Liver (tissue), 9 donors: Measurements from ENCODE around the gene ADORA2A. TPM values are rescaled to one million over a fixed set of nuclear protein-coding genes. Genes with fewer than 3 reads are reported as not detected.

Experiments used
- DNase-seq: peaks from one replicate; pipeline ENCODE4 v3.0.0-alpha.2; 2017; ENCODE audit warnings: low spot score
- H3K27ac ChIP-seq, 2 donors: one replicate each; pipeline ENCODE4 v1.7.0; 2013; ENCODE audit warnings: inconsistent platforms in 2 of 2, low read length in 2 of 2, control low read depth in 1 of 2, low read depth in 1 of 2, mild to moderate bottlenecking in 1 of 2
- H3K27me3 ChIP-seq, 4 donors: one replicate each; pipeline versions ENCODE4 v1.6.1 to v1.7.0; 2013; ENCODE audit warnings: low read length in 3 of 4, inconsistent platforms in 1 of 4, mild to moderate bottlenecking in 1 of 4, moderate library complexity in 1 of 4; ENCODE audit not compliant: control insufficient read depth in 4 of 4, insufficient read depth in 4 of 4
- H3K36me3 ChIP-seq, 4 donors: one replicate each; pipeline versions ENCODE4 v1.6.1 to v1.7.0; 2013; ENCODE audit warnings: low read length in 3 of 4, mild to moderate bottlenecking in 3 of 4, low read depth in 1 of 4, moderate library complexity in 1 of 4; ENCODE audit not compliant: control insufficient read depth in 4 of 4, insufficient read depth in 3 of 4
- H3K4me1 ChIP-seq, 4 donors: one replicate each; pipeline versions ENCODE4 v1.6.1 to v1.7.0; 2013; ENCODE audit warnings: low read length in 3 of 4, mild to moderate bottlenecking in 3 of 4, moderate library complexity in 1 of 4; ENCODE audit not compliant: control insufficient read depth in 4 of 4, insufficient read depth in 4 of 4
- H3K4me3 ChIP-seq, 3 donors: one replicate each; pipeline versions ENCODE4 v1.6.1 to v1.7.0; 2013; ENCODE audit warnings: low read length in 3 of 3, control low read depth in 1 of 3, low read depth in 1 of 3, mild to moderate bottlenecking in 1 of 3
- H3K9ac ChIP-seq, 2 donors: one replicate each; pipeline ENCODE4 v1.7.0; 2013; ENCODE audit warnings: low read length in 2 of 2, mild to moderate bottlenecking in 2 of 2, moderate library complexity in 2 of 2, control low read depth in 1 of 2, low read depth in 1 of 2
- H3K9me3 ChIP-seq, 4 donors: one replicate each; pipeline versions ENCODE4 v1.6.1 to v1.7.0; 2013; ENCODE audit warnings: low read length in 3 of 4; ENCODE audit not compliant: control insufficient read depth in 4 of 4
- EGR1 ChIP-seq, 2 donors: IDR thresholded peaks; 2 replicates each; pipeline ENCODE4 v1.6.1; 2016 to 2018; ENCODE audit warnings: antibody characterized with exemption in 2 of 2, low read depth in 2 of 2
- FOXA1 ChIP-seq: IDR thresholded peaks from 2 replicates; pipeline ENCODE4 v1.6.1; 2016; ENCODE audit warnings: antibody characterized with exemption
- GABPA ChIP-seq, 2 donors: IDR thresholded peaks in 1 of 2; conservative IDR thresholded peaks in 1 of 2; 2 replicates each; pipeline ENCODE4 v1.6.1; 2016; ENCODE audit warnings: antibody characterized with exemption in 2 of 2, mild to moderate bottlenecking in 1 of 2, moderate library complexity in 1 of 2
- HNF4A ChIP-seq, 2 donors: conservative IDR thresholded peaks; 2 replicates each; pipeline ENCODE4 v1.6.1; 2016; ENCODE audit warnings: antibody characterized with exemption in 2 of 2, mild to moderate bottlenecking in 2 of 2
- JUND ChIP-seq, 2 donors: IDR thresholded peaks; 2 replicates each; pipeline ENCODE4 v1.6.1; 2016; ENCODE audit warnings: antibody characterized with exemption in 2 of 2
- RXRA ChIP-seq, 2 donors: IDR thresholded peaks; 2 replicates each; pipeline ENCODE4 v1.6.1; 2017 to 2018; ENCODE audit warnings: antibody characterized with exemption in 2 of 2, mild to moderate bottlenecking in 1 of 2
- SP1 ChIP-seq: IDR thresholded peaks from 2 replicates; pipeline ENCODE4 v1.6.1; 2018; ENCODE audit warnings: antibody characterized with exemption, mild to moderate bottlenecking
- TAF1 ChIP-seq: conservative IDR thresholded peaks from 2 replicates; pipeline ENCODE4 v1.6.1; 2016; ENCODE audit warnings: antibody characterized with exemption, mild to moderate bottlenecking
- WGBS: extraction: QIAGEN DNeasy Blood & Tissue Kit; methylation state at CpG from one replicate; pipeline ENCODE4 v1.1.7; 2013; 5-methylcytosine and 5-hydroxymethylcytosine counted together
- polyA plus RNA-seq, 2 donors: library from polyadenylated mRNA; stranded (reverse) in 1 of 2; unstranded in 1 of 2; fragments of 200-250 nt in 1 of 2; fragments of >200 nt in 1 of 2; fragmentation: Nextera tagmentation in 1 of 2; extraction: Ambion mirVana in 1 of 2; gene quantifications; one replicate each; pipeline versions ENCODE4 v1.2.1 to v1.2.3, GENCODE V29; 2013 to 2015
- total RNA-seq, 2 donors: library from RNA; depleted of rRNA; stranded (reverse); fragments of >200 nt; gene quantifications; one replicate each; pipeline ENCODE4 v1.2.3, GENCODE V29; 2014
- TF ChIP-seq, protein P1 (sequence below): IDR thresholded peaks from 2 replicates; pipeline ENCODE4 v1.6.1; 2016; ENCODE audit warnings: antibody characterized with exemption, mild to moderate bottlenecking
- donor health status: healthy.
- donor health status: healthy.
- donor health status: healthy.
- donor health status: healthy.
- donor health status: healthy.

ADORA2A gene
- total and polyA plus RNA-seq, 4 donors = 3.4 to 5.4 (median 3.9) TPM

DNA sequence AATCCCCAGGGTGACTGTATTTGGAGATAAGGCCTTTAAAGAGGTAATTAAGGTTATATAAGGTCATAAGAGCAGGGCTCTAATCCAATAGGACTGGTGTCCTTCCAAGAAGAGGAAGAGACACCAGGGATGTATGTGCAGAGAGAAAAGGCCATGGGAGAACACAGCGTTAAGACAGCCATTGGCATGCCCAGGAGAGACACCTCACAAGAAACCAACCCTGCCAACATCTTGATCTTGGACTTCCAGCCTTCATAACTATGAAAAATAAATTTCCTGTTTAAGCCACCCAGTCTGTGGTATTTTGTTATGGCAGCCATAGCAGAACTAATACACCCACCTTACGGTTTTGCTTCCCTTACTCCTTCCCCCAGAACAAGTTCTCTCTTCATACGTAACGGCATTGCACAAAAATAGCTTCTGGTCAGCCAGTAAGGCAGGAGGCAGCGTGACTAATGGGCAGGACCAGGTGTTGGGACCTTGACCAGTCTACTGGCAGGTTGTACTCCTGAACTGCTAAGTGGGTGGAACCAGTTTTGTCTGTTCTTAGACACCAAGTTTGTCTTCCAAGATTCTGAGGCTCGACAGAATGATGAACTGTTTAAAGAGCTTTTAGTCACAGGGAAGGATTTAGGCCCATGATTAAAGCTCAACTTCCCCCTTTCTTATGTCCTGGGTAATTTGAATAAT is 35.8 kb downstream of the ADORA2A start:
- Histone ChIP-seq H3K9ac (no peak overlapping the region), H3K36me3 (peaks cover 2 to 20% (median 13%) of the 10 kb centered on the region in 4 donors), H3K27me3 (no peaks in the 10 kb centered on the region), H3K4me3 (no peak overlapping the region), H3K9me3 (no peaks in the 10 kb centered on the region), H3K4me1 (peaks cover 0 to 11% (median 5%) of the 10 kb centered on the region in 4 donors), H3K27ac (no peak overlapping the region)
- no peak for DNase-seq
- WGBS = 79% methylated on average over 6 of the region's 6 CpGs
- peak; percentile 10 to 31 for TF ChIP-seq HNF4A (conservative IDR thresholded peaks at IDR 0.05)
- TF ChIP-seq EGR1 (IDR thresholded peaks at IDR 0.05; ENCODE audit: low read depth in 2 of 2) = no peak

DNA sequence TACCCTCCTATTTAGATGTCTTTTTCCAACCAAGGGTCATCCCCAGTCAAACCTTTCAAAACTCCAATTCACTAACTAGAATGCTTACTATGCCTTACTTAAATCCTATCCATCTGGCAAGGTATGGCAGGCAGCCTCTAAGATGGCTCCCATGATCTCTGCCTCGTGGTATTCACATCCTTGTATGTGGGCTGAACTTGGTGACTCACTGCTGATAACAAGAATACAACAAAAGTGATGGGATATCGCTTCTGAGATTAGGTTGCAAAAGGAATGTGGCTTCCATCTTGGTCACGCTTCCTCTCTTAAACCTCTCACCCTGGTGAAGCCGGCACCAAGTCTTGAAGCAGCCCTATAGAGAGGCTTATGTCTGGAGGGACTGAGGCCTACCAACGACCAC is 38.2 kb downstream of the ADORA2A start:
- Histone ChIP-seq H3K36me3 (peaks cover 2 to 17% (median 9%) of the 10 kb centered on the region in 4 donors), H3K4me3 (no peak overlapping the region), H3K9ac (no peak overlapping the region), H3K27ac (peak overlapping the region in 1 of 2 donors; percentile 18), H3K9me3 (no peaks in the 10 kb centered on the region), H3K27me3 (no peaks in the 10 kb centered on the region), H3K4me1 (peaks cover 0 to 9% (median 3%) of the 10 kb centered on the region in 4 donors)
- DNase-seq = no peak
- WGBS = 79% methylated on average over 5 of the region's 5 CpGs
- no peak for TF ChIP-seq JUND (IDR thresholded peaks at IDR 0.05)

DNA sequence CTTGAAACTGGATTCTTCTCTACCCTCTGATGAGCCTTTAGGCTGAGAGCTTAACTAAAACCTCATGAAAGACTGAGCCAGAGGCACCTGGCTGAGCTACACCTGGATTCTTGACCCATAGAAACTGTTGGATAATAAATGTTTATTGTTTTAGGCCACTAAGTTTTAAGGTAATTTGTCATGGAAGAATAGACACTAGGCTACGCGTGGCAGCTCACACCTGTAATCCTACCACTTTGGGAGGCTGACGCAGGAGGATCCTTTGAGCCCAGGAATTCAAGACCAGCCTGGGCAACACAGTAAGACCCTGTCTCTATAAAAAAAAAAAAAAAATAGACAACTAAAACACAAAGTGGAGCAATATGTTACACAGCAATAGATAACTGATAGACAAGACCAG is 38.6 kb downstream of the ADORA2A start:
- no peak overlapping the region for H3K4me3 ChIP-seq
- TF ChIP-seq FOXA1 (no peak), GABPA (IDR thresholded peaks at IDR 0.05 in 1 of 2, conservative IDR thresholded peaks at IDR 0.05 in 1 of 2) (no peak), TAF1 (no peak), SP1 (no peak), RXRA (IDR thresholded peaks at IDR 0.05) (no peak), EGR1 (IDR thresholded peaks at IDR 0.05; ENCODE audit: low read depth in 2 of 2) (no peak)
- TF ChIP-seq, protein P1, sequence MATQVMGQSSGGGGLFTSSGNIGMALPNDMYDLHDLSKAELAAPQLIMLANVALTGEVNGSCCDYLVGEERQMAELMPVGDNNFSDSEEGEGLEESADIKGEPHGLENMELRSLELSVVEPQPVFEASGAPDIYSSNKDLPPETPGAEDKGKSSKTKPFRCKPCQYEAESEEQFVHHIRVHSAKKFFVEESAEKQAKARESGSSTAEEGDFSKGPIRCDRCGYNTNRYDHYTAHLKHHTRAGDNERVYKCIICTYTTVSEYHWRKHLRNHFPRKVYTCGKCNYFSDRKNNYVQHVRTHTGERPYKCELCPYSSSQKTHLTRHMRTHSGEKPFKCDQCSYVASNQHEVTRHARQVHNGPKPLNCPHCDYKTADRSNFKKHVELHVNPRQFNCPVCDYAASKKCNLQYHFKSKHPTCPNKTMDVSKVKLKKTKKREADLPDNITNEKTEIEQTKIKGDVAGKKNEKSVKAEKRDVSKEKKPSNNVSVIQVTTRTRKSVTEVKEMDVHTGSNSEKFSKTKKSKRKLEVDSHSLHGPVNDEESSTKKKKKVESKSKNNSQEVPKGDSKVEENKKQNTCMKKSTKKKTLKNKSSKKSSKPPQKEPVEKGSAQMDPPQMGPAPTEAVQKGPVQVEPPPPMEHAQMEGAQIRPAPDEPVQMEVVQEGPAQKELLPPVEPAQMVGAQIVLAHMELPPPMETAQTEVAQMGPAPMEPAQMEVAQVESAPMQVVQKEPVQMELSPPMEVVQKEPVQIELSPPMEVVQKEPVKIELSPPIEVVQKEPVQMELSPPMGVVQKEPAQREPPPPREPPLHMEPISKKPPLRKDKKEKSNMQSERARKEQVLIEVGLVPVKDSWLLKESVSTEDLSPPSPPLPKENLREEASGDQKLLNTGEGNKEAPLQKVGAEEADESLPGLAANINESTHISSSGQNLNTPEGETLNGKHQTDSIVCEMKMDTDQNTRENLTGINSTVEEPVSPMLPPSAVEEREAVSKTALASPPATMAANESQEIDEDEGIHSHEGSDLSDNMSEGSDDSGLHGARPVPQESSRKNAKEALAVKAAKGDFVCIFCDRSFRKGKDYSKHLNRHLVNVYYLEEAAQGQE = no peak
- H3K27me3 ChIP-seq = no peaks in the 10 kb centered on the region
- 97% methylated on average over 3 of the region's 3 CpGs for WGBS
- no peak for DNase-seq
- H3K9me3 ChIP-seq = no peaks in the 10 kb centered on the region
- peak overlapping the region; percentile 18 to 54 for H3K27ac ChIP-seq
- peaks cover 2 to 14% (median 8%) of the 10 kb centered on the region in 4 donors for H3K36me3 ChIP-seq
- H3K9ac ChIP-seq = no peak overlapping the region
- H3K4me1 ChIP-seq = peaks cover 0 to 9% (median 3%) of the 10 kb centered on the region in 4 donors
